ENCODE measurements around the gene TMEM81. TPM values are rescaled to one million over a fixed set of nuclear protein-coding genes. Genes with fewer than 3 reads are reported as not detected.

Gene TMEM81
- total and polyA plus RNA-seq, 10 of the 15 experiments (the other 5 are each of a cell fraction or from before 2014, with no cell fraction given): 0.62 to 2.2 (median 1.1) TPM

GRCh38 chr1:205052690-205053089 is 31.6 kb downstream of the TMEM81 start (continued):
- no peak for TF ChIP-seq HDAC2 (IDR thresholded peaks at IDR 0.05)
- no peak for TF ChIP-seq HDGF (IDR thresholded peaks at IDR 0.05)
- no peak for TF ChIP-seq E4F1 (IDR thresholded peaks at IDR 0.05; ENCODE audit: borderline replicate concordance, partially characterized antibody)
- TF ChIP-seq RAD51 (IDR thresholded peaks at IDR 0.05): no peak
- no peak for TF ChIP-seq TCF7 (IDR thresholded peaks at IDR 0.05; ENCODE audit: borderline replicate concordance)
- TF ChIP-seq HCFC1 (IDR thresholded peaks at IDR 0.05; ENCODE audit: low read length): no peak
- TF ChIP-seq BACH1 (IDR thresholded peaks at IDR 0.05; ENCODE audit: borderline replicate concordance): no peak

GRCh38 chr1:205049479-205049878 is 34.8 kb downstream of the TMEM81 start:
- Histone ChIP-seq H3K27me3 (replicated peaks in 1 of 2; ENCODE audit: control insufficient read depth in 2 of 2, insufficient read depth in 2 of 2, low read length in 1 of 2) (peaks cover 0 to 4% of the 10 kb centered on the region in 2 experiments; a peak in 3 of 4 replicates), H3K79me2 (ENCODE audit: control insufficient read depth, insufficient read depth, low read length) (no peaks in the 10 kb centered on the region), H3K4me1 (ENCODE audit: control insufficient read depth, insufficient read depth, low read length) (no peaks in the 10 kb centered on the region), H3K4me2 (ENCODE audit: control insufficient read depth, insufficient read depth) (no peak overlapping the region), H3K9me3 (replicated peaks; ENCODE audit: control insufficient read depth, insufficient read depth, low read length) (no peaks in the 10 kb centered on the region), H3K27ac (ENCODE audit: control insufficient read depth, insufficient read depth) (no peak overlapping the region), H3K36me3 (ENCODE audit: control insufficient read depth in 2 of 2, insufficient read depth in 2 of 2, low read length in 1 of 2) (no peaks in the 10 kb centered on the region), H2AFZ (ENCODE audit: control insufficient read depth, low read depth, low read length) (no peak overlapping the region), H3K4me3 (no peak overlapping the region), H4K20me1 (ENCODE audit: control insufficient read depth, insufficient read depth) (no peaks in the 10 kb centered on the region), H3K9ac (ENCODE audit: control insufficient read depth, insufficient read depth, low read length) (no peak overlapping the region)
- no TSS peak for BruUV-seq (replicated peaks)
- ChIA-PET POLR2A (no interaction called here), RAD21 (ENCODE audit: unreplicated experiment) (no interaction called here), SMC1A (ENCODE audit: uncharacterized antibody, unreplicated experiment) (no interaction called here), CTCF (interaction anchor here (5.5 kb wide), 1 partner anchor 12 kb away, joined by 35 read pairs; no protein-coding TSS in a partner anchor)
- TF ChIP-seq HDAC6 (IDR thresholded peaks at IDR 0.05; ENCODE audit: unreplicated experiment) (no peak), RB1 (IDR thresholded peaks at IDR 0.05; ENCODE audit: borderline replicate concordance) (no peak), MTA3 (IDR thresholded peaks at IDR 0.05; ENCODE audit: borderline replicate concordance, low read length) (no peak), POLR2A (IDR thresholded peaks at IDR 0.05; ENCODE audit: low read depth, low read length) (no peak), WRNIP1 (IDR thresholded peaks at IDR 0.05; ENCODE audit: borderline replicate concordance, low read depth, low read length) (no peak), TCF12 (IDR thresholded peaks at IDR 0.05; ENCODE audit: low read depth, low read length) (no peak), DPF2 (IDR thresholded peaks at IDR 0.05) (no peak), STAT3 (IDR thresholded peaks at IDR 0.05; ENCODE audit: low read depth, low read length) (no peak), KAT2A (conservative IDR thresholded peaks at IDR 0.05; ENCODE audit: control insufficient read depth, low read depth, low read length) (no peak), ZBTB40 (IDR thresholded peaks at IDR 0.05; ENCODE audit: borderline replicate concordance) (no peak), PAX8 (IDR thresholded peaks at IDR 0.05) (no peak), NFYB (IDR thresholded peaks at IDR 0.05; ENCODE audit: insufficient read depth, low read depth, low read length) (no peak), IRF4 (IDR thresholded peaks at IDR 0.05; ENCODE audit: low read depth, low read length) (no peak)
- ATAC-seq (no peak), FAIRE-seq (no peak), DNase-seq (ENCODE audit: low read depth, low spot score) (no peak)
- WGBS (ENCODE audit: insufficient coverage, insufficient replicate concordance, low lambda C conversion rate, missing lambda C conversion rate): 30% methylated on average over 6 of the region's 6 CpGs
- intact Hi-C loops (cut with micrococcal nuclease; ENCODE audit: unreplicated experiment): no loop called here
- in situ Hi-C loops (cut with MboI): no loop called here

Measured in GM12878 (cell line).